ENCODE measurements around the gene ZNF207. TPM values are rescaled to one million over a fixed set of nuclear protein-coding genes. Genes with fewer than 3 reads are reported as not detected.

Gene ZNF207
- total and polyA plus RNA-seq, 10 of the 15 experiments (the other 5 are each of a cell fraction or from before 2014, with no cell fraction given): 156 to 348 (median 205) TPM

- Histone ChIP-seq H3K27me3 (replicated peaks in 1 of 2; ENCODE audit: control insufficient read depth in 2 of 2, insufficient read depth in 2 of 2, low read length in 1 of 2) (no peaks in the 10 kb centered on the region), H4K20me1 (ENCODE audit: control insufficient read depth, insufficient read depth) (no peaks in the 10 kb centered on the region), H3K36me3 (ENCODE audit: control insufficient read depth in 2 of 2, insufficient read depth in 2 of 2, low read length in 1 of 2) (peaks cover 0 to 15% of the 10 kb centered on the region in 2 experiments; a peak in 2 of 4 replicates), H3K4me2 (ENCODE audit: control insufficient read depth, insufficient read depth) (no peak overlapping the region), H3K9ac (ENCODE audit: control insufficient read depth, insufficient read depth, low read length) (no peak overlapping the region), H2AFZ (ENCODE audit: control insufficient read depth, low read depth, low read length) (no peak overlapping the region), H3K27ac (ENCODE audit: control insufficient read depth, insufficient read depth) (no peak overlapping the region), H3K4me1 (ENCODE audit: control insufficient read depth, insufficient read depth, low read length) (no peaks in the 10 kb centered on the region), H3K9me3 (replicated peaks; ENCODE audit: control insufficient read depth, insufficient read depth, low read length) (no peaks in the 10 kb centered on the region), H3K4me3 (no peak overlapping the region), H3K79me2 (ENCODE audit: control insufficient read depth, insufficient read depth, low read length) (no peaks in the 10 kb centered on the region)
- FAIRE-seq: no peak
- no peak for ATAC-seq
- no TSS peak for BruUV-seq (replicated peaks)
- ChIA-PET RAD21 (ENCODE audit: unreplicated experiment) (no interaction called here), POLR2A (interaction anchor here (0.5 to 0.6 kb wide), 2 partner anchors 20 to 87 kb away, joined by 3 to 8 read pairs; no protein-coding TSS in a partner anchor), SMC1A (ENCODE audit: uncharacterized antibody, unreplicated experiment) (no interaction called here), CTCF (no interaction called here)
- intact Hi-C loops (cut with micrococcal nuclease; ENCODE audit: unreplicated experiment): no loop called here
- in situ Hi-C loops (cut with MboI): no loop called here
- TF ChIP-seq RCOR1 (conservative IDR thresholded peaks at IDR 0.05; ENCODE audit: low read depth, low read length) (no peak), BRCA1 (IDR thresholded peaks at IDR 0.05; ENCODE audit: low read depth, low read length) (no peak), NFIC (IDR thresholded peaks at IDR 0.05; ENCODE audit: low read depth, low read length) (no peak), WRNIP1 (IDR thresholded peaks at IDR 0.05; ENCODE audit: borderline replicate concordance, low read depth, low read length) (no peak), ZNF622 (IDR thresholded peaks at IDR 0.05) (no peak), CREM (IDR thresholded peaks at IDR 0.05; ENCODE audit: low read depth) (no peak), NFYB (IDR thresholded peaks at IDR 0.05; ENCODE audit: insufficient read depth, low read depth, low read length) (no peak), ZNF24 (IDR thresholded peaks at IDR 0.05) (no peak), TCF3 (IDR thresholded peaks at IDR 0.05; ENCODE audit: borderline replicate concordance, insufficient read depth, low read depth, low read length) (no peak)
- no peak for DNase-seq (ENCODE audit: low read depth, low spot score)
- WGBS (ENCODE audit: insufficient coverage, insufficient replicate concordance, low lambda C conversion rate, missing lambda C conversion rate): 100% methylated on average over 1 of the region's 1 CpG
Measured at GRCh38 chr17:32383926-32384434, 34.0 kb downstream of the ZNF207 start.

- Histone ChIP-seq H3K36me3 (ENCODE audit: control insufficient read depth in 2 of 2, insufficient read depth in 2 of 2, low read length in 1 of 2) (peaks cover 0 to 10% of the 10 kb centered on the region in 2 experiments; a peak in 2 of 4 replicates), H3K27me3 (replicated peaks in 1 of 2; ENCODE audit: control insufficient read depth in 2 of 2, insufficient read depth in 2 of 2, low read length in 1 of 2) (no peaks in the 10 kb centered on the region), H3K9ac (ENCODE audit: control insufficient read depth, insufficient read depth, low read length) (no peak overlapping the region), H2AFZ (ENCODE audit: control insufficient read depth, low read depth, low read length) (no peak overlapping the region), H4K20me1 (ENCODE audit: control insufficient read depth, insufficient read depth) (no peaks in the 10 kb centered on the region), H3K9me3 (replicated peaks; ENCODE audit: control insufficient read depth, insufficient read depth, low read length) (no peaks in the 10 kb centered on the region), H3K79me2 (ENCODE audit: control insufficient read depth, insufficient read depth, low read length) (no peaks in the 10 kb centered on the region), H3K27ac (ENCODE audit: control insufficient read depth, insufficient read depth) (no peak overlapping the region), H3K4me3 (no peak overlapping the region), H3K4me1 (ENCODE audit: control insufficient read depth, insufficient read depth, low read length) (no peaks in the 10 kb centered on the region), H3K4me2 (ENCODE audit: control insufficient read depth, insufficient read depth) (no peak overlapping the region)
- BruUV-seq (replicated peaks): no TSS peak
- RAD21 ChIA-PET (ENCODE audit: unreplicated experiment): no interaction called here
- no peak for DNase-seq (ENCODE audit: low read depth, low spot score)
- in situ Hi-C loops (cut with MboI) (no loop called here), intact Hi-C loops (cut with micrococcal nuclease; ENCODE audit: unreplicated experiment) (no loop called here)
- POLR2A ChIA-PET: no interaction called here
- SMC1A ChIA-PET (ENCODE audit: uncharacterized antibody, unreplicated experiment): interaction anchor here (1.2 kb wide), 1 partner anchor 14 kb away, joined by 3 read pairs; no protein-coding TSS in a partner anchor
- FAIRE-seq: no peak
- WGBS (ENCODE audit: insufficient coverage, insufficient replicate concordance, low lambda C conversion rate, missing lambda C conversion rate): 99% methylated on average over 7 of the region's 7 CpGs
- CTCF ChIA-PET: no interaction called here
- no peak for ATAC-seq
- TF ChIP-seq SMAD1 (IDR thresholded peaks at IDR 0.05; ENCODE audit: low read depth, partially characterized antibody): no peak
- TF ChIP-seq PBX3 (IDR thresholded peaks at IDR 0.05; ENCODE audit: insufficient replicate concordance, low read depth, low read length): no peak
- TF ChIP-seq WRNIP1 (IDR thresholded peaks at IDR 0.05; ENCODE audit: borderline replicate concordance, low read depth, low read length): no peak
- no peak for TF ChIP-seq NFYB (IDR thresholded peaks at IDR 0.05; ENCODE audit: insufficient read depth, low read depth, low read length)
- TF ChIP-seq HSF1 (IDR thresholded peaks at IDR 0.05; ENCODE audit: low read depth, low read length): no peak
Measured at GRCh38 chr17:32385121-32385520, 35.2 kb downstream of the ZNF207 start.
